Kidney glomerular epithelial cell (primary cell): ENCODE results near the gene ARID2.

Source experiments
- DNase-seq: peaks from one replicate; lab custom pipeline; 2025; lab: John Stamatoyannopoulos, UW

The ARID2 gene

DNA sequence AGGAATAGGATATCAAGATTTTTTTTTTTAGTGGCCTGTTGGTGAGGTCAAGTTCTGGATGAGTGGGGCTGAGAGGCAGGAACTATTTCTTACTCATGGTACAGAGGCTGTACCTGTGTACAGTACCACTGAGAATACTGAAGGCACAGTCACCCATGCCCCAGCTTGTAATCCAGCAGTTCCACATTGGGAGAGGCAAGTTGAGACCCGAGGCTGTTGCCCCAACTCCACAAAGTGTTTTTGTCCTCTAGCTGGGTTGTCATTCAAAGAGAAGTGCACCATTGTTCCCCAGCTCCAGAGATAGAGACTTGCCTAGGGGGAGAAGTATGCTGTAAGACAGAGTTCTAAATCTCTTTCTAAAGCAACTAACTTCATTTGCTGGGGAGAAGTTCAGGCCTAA is 38.7 kb downstream of the ARID2 start:
- no peak for DNase-seq

DNA sequence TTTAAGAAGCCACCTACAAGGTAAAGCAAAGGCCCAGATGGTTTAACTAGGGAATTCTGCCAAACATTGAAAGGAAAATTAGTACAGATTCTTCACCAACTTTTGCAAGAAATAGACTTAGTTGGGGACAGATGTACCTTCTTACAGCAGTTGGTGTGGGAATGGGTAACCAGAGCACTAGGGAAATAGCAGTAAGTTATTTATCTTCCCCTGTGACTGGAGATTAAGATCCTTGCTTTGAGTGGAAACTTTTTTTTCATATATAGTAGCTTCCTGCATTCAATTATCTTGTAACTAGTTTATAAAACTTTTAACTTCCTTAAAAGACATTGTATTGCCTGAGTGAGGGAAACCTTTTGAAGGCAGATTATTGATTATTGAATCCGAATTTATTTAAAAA is 44.2 kb downstream of the ARID2 start:
- DNase-seq: no peak

DNA sequence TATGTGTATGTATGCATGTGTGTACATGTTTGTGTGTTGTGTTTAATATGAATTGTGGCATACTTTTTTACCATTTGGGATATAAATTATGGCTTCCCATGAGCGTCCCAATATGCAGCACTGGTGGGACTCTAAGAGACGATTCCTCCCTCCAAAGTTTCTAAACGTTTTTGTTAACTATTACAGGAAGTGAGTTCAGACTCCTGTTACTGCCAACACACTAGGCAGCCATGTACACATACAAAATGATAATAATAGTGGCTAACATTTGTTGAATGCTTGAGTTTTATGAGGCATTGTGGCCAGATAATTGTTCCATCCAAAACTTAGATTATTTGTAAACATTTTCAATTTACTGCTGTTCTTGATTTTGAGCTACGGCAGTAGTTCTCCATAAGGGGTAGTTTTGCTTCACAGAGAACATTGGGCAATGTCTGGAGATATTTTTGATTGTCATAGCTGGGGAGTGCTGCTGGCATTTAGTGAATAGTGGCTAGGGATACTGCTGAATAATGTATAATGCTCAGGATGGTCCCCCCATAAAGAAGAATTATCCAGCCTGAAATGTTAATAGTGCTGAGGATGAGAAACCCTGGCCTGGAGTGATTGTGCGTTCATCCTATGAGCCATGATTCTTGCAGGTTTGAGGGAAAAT is 45.1 kb downstream of the ARID2 start:
- no peak for DNase-seq

DNA sequence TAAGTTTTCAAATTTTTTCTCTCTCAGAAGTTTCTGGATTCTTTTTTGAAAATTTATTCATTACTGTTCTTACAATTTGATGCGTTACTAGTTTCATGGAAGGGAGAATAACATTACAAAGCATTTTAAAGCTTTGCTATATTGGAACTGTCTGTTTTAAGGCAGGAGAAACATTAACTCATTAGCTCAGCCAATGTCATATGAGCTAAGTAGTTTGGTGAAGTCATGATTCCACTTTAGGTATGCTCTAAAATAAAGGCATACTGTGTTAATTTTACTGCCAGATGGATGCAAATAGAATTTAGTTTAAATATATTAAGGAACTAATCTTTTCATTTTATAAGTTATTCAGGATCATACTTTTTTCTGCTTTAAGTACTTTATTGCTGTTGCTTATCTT is 46.0 kb downstream of the ARID2 start:
- DNase-seq: no peak

DNA sequence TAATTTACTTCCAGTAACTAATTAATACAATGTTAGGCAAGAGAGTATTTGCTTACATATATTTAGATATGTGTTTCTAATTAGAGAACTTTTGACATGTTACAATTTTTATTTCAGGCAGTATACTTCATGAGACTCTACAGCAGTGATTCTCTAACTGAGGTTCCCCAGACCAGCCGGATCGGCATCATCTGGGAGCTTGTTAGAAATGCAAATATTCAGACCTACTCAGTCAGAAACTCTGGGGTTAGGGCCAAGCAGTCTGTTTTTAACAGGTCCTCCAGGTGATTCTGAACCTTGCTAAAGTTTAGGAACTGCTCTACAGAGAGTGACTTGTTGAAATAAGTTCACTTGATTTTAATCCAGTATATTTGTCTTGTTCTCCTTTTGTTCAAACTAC is 46.5 kb downstream of the ARID2 start:
- DNase-seq: no peak

DNA sequence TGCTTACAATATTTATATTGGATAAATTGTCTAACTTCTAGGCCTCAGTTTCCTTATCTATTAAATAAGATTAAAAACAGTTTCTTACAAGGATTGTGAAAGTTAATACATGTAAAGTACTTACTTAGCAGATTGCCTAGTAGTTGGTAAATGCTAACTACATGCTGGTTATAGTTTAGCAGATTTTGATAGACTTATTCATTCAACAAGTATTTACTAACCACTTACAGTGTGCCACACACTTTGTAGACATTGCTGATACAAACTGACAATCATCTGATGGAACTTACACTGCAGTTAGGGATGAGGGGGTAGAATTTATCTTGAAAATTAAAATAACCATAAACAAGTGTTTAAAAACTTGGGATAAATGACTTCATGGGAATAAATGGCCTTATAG is 50.4 kb downstream of the ARID2 start:
- no peak for DNase-seq

DNA sequence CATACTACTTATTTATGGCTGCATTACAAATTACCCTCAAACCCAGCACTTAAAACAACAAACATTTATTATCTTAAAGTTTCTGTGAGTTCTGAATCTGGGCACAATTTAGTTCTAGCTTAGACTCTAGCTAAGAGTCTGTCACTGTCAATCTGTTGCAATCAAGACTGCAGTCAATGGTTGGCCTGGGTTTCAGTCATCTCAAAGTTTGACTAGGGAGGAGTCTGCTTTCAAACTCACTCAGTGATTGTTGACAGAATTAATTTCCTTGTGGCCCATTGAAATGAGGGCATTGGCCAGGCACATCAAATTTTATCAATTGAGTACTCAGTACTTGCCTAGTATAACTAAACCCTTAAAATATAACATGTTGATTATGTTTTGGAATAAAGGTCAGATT is 51.6 kb downstream of the ARID2 start:
- no peak for DNase-seq

DNA sequence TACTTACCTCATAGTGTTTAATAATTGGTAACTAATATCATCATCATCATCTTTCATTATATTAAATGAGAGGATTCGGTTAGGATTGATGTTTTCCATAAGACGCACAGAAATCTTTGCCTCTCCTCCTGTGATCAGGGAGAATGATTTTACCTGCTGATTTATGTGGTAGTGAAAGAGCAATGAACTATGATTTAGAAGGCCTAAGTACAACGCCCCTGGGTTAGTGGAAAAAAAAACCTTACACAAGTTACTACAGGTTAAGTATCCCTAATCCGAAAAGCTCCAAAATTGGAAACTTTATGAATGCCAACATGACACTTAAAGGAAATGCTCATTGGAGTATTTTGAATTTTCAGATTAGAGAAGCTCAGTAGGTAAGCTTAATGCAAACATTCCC is 55.8 kb downstream of the ARID2 start:
- DNase-seq: no peak

DNA sequence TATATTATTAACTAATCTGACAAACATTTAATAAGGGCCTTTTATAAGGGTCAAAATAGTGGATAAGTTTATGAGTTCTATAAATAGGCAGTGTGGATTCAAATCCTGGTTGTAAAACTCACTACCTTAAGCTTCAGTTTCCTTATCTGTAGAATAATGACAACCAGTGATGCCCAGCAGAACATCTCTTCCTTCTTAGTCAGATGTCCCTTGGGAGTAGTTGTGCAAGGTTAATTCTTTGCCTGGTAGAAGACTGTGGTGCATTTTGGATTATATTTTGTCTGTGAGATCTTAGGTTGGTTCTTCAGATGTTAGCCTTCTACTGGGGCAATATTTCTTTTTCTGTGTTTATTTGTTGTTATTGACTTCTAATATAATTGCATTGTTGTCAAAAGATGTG is 59.5 kb downstream of the ARID2 start:
- DNase-seq: no peak

DNA sequence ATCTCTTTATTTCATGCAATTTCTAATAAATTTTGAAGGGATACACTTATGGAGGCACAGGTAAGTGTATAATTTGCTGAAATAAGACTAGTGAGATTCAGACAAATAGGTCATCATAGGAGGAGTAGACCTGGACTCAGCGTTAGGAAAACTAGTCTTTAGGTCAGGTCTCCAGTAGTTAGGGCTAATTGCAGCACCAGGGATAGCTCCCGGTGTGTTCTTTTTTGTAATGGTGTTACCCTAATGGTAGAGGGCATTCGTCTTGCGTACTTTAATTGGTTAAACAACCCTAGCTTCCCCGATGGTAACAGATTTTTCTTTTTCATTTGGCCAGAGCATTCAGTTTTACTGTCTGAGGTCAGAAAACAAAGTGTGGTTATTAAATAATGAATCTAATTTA is 64.9 kb downstream of the ARID2 start:
- no peak for DNase-seq

DNA sequence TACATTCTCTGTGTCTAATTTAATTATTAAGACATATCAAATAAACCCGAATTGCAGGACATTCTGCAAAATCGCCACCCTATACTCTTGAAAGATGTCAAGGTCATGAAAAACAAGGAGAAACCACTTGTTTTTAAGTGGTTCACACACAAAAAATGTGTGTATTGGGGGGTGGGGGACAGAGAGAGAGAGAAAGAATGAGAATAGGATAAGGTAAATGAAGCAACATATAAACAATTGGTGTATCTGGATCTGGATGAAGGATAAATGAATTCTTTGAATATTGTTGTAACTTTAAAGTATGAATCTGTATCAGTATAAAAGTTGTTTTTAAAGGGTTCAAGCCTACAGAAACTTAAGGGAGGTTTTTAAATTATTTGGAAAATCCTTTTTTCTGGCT is 72.1 kb downstream of the ARID2 start:
- no peak for DNase-seq

DNA sequence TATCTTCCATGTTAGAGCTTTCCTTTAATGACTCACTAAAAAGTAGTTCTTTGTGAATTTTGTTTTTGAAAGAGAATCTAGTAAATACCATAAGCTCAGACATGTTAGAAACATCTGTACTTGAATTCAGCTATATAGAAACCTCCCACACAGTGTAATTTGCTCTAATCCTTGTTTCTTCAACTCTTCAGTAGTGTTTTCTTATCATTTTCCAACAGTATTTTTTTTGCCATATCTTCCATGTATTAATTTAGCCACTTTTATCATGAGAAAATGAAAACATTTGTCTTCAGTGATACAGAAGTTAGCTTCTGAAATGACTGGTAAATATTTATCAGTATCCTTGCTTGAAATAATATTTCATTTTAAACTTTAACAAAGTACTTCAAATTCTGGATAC is 73.6 kb downstream of the ARID2 start:
- no peak for DNase-seq

DNA sequence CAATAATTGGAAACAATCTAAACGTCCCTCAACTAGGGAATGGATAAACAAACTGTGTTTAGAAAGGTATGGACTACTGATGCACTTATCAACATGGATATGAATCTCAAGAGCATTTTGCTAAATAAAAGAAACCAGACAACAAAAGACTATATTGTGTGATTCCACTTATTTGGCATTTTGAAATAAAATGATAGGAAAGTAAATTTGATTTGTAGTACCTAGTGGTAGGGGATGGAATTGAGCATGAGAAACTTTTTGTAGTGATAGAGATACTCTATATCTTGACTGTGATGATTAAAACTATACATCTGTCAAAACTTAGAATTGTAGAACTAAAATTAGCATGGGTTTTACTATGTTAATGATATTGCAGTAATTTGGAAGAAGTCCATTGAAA is 87.1 kb downstream of the ARID2 start:
- no peak for DNase-seq

DNA sequence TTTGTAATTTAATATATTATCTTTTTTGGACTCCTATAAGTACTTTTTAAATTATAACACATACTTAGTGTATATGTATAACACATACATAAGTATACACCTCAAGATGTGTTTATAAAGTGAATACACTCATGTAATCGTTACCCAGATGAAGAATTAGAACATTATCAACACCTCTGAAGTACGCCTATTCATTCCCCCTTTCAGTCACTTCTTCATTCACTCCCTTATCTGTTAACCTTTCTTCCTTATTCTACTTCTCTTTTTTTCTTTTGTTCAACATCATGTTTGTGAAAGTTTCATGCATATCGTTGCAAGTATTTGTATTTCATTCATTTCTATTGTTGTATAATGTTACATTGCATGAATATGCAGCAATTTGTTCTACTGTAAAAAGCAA is 98.5 kb downstream of the ARID2 start:
- no peak for DNase-seq

DNA sequence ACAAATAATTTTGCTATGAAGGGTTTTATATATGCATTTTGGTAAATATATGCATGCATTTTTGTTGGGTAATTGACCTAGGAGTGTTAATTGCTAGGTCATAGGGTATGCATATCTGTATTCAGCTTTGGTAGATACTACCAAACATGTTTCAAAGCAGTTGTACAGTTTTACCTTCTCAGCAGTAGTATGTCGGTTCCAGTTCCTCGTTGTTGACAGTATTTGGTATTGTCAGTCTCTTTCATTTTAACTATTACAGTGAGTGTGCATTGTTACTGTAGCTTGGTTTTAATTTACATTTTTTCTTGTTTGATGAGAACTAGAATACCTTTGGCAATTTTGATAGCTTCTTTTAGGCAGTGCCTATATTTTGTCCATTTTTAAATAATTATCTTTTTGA is 98.9 kb downstream of the ARID2 start:
- no peak for DNase-seq

DNA sequence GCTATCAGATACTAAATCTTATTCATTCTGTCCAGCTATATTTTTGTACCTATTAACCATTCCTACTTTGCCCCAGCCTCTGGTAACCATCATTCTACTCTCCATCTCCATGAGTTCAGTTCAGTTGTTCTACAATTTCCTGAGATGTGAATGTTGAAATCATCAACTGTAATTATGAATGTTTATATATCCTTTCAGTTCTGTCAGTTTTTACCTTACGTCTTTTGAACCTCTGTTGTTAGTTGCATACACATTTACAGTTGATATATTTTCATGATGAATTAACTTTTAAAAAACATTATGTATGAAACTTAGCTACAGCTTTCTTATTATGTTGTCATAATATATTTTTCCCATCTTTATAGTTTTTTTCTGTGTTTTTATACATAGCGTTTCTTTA is 102.1 kb downstream of the ARID2 start:
- DNase-seq: no peak

DNA sequence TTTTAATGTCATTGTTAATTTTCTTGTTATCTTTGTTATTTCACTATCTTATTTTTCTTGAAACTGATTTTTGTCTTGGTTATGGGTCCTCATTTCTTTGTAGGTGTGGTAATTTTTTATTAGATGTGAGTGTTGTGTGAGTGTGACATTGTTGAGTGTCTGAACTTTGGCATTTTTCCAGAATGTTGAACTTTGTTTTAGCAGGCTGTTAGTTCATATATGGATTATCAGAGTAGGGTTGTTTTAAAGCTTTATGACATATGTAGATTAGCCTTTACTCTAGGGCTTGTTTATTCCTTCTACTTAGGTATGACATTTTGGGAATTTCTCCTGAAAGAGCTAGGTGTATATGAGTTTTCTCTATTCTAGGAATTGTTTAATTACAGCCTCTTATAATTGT is 103.9 kb downstream of the ARID2 start:
- no peak for DNase-seq

DNA sequence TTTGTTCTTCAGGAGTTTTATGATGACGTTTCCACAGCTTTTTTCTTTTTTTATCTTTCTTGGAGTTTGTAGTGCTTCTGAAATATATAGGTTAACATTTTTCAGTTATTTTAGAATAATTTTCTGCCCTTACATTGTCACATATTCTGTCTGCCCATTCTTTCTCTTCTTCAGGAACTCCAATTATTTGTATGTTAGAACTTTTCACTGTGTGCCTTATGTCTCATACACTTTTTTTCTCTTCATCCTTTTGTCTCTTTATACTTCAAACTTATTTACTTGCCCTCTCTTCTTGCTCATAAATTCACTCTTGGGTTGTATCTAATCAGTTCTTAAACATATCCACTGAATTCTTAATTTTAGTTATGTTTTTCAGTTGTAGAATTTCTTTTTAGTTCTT is 105.3 kb downstream of the ARID2 start:
- DNase-seq: no peak

DNA sequence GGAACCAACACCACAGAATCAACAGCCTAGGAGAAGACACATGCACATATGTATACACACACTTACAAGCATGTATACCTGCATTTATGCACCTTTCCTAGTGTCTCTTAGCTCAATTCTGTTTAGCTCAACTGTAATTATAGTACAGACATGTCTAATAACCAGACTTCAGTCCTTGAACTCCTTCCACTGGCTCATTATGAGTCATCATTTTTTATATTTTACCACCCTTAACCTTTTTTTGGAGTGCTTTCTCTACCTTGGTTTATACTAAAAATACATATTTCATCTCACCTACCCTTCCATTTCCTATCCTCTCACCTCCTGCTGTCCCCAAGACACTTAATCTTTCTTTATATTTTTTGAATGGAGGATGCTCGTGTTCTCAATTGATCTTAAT is 110.4 kb downstream of the ARID2 start:
- DNase-seq: no peak

DNA sequence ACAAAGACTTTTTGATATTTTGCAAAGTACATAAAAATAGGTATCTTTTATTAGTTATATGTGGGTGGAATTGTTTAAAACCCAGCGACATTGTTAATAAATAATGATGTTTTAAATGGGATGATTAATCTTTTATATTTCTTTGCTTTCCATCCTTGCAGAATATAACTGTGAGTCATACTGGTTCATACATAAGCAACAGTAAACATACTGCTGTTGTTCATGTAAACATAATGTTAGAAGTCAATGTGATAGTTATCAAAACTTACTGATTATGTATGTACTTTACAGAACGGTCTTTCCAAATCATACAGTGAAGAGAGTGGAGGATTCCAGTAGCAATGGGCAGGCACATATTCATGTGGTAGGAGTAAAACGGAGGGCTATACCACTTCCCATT is 119.8 kb downstream of the ARID2 start:
- DNase-seq: no peak

DNA sequence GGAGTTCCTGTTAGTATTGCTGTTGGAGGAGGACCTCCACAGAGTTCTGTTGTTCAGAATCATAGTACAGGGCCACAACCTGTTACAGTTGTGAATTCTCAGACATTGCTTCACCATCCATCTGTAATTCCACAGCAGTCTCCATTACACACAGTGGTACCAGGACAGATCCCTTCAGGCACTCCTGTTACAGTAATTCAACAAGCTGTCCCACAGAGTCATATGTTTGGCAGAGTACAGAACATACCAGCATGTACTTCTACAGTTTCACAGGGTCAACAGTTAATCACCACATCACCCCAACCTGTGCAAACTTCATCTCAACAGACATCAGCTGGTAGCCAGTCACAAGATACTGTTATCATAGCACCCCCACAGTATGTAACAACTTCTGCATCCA is 120.8 kb downstream of the ARID2 start:
- no peak for DNase-seq

DNA sequence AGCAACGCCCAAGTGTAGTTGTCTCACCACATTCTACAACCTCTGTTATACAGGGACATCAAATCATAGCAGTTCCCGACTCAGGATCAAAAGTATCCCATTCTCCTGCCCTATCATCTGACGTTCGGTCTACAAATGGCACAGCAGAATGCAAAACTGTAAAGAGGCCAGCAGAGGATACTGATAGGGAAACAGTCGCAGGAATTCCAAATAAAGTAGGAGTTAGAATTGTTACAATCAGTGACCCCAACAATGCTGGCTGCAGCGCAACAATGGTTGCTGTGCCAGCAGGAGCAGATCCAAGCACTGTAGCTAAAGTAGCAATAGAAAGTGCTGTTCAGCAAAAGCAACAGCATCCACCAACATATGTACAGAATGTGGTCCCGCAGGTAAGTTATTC is 123.0 kb downstream of the ARID2 start:
- DNase-seq: no peak

DNA sequence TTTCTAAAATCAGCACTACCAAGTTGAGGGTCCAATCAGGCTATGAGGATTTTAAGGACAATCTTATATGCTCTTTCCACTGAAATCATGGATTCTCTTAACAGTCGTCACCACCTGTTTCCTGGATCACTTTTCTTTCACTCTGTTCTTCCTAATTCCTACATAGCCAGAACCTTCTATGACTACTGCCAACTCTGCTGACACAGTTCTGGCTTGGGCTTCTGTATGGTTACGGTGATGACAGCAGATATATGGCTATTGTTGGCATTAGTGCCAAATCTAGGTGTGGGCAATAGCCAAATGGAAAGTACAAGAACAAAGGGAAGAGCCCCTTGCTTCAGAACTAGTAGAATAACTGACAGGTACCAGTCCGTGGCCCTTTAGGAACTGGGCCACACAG is 124.0 kb downstream of the ARID2 start:
- DNase-seq: no peak

DNA sequence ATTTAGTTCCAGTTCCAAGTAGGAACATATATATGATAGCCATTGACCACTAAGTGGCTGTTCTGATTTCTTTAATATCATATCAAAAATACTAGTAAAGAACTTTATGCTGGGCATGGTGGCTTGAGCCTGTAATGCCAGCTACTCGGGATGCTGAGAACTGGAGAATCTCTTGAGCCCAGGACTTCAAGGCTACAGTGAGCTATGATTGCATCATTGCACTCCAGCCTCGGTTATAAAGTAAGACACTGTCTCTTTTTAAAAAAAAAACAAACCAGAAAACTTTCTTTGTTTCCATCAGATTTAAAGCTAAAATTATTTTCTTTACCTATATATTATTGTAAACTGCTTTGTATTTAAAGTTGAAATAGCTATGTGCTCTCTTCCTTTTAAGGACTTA is 133.8 kb downstream of the ARID2 start:
- DNase-seq: no peak

DNA sequence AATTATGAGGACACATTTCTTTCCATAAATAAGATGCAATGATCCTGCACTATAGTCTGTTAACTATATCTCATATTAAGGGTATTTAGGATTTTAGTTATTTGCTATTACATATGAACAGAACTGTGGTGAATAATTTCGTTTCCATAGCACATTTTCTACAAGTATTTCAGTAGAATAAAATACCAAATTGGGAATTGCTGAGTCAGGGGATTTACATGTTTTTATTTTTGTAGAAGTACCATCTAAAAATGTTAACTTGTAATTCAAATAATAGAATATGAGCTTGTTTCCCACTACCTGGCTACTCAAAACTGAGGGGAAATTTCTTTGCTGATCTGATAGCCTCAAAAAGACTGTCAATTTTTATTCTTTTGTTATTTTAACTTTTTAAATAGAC is 136.8 kb downstream of the ARID2 start:
- no peak for DNase-seq
